Gastrocnemius medialis (tissue), 4 donors: Measurements from ENCODE around the gene DTWD2. TPM values are rescaled to one million over a fixed set of nuclear protein-coding genes. Genes with fewer than 3 reads are reported as not detected.

Experiments
- ATAC-seq, 2 donors: fragments of 150-250 bp; one replicate each; pipeline ENCODE4 v1.9.1; 2016
- DNase-seq, 2 donors: peaks; one replicate each; pipeline ENCODE4 v3.0.0-alpha.2; 2019
- H3K27ac ChIP-seq, 4 donors: fragments of 200-600 bp; sonication (generic); 1 replicate in 1 of 4; 2 replicates in 3 of 4; pipeline ENCODE4 v1.5.1; 2016 to 2018; ENCODE audit warnings: mild to moderate bottlenecking in 2 of 4, moderate library complexity in 1 of 4
- H3K27me3 ChIP-seq, 3 donors: fragments of 200-600 bp; sonication (generic) in 2 of 3; 1 replicate in 1 of 3; 2 replicates in 2 of 3; pipeline versions ENCODE4 v1.5.1 to v1.6.0; 2016 to 2019; ENCODE audit warnings: mild to moderate bottlenecking in 1 of 3, moderate library complexity in 1 of 3
- H3K36me3 ChIP-seq, 2 donors: fragments of 200-600 bp; sonication (generic) in 1 of 2; one replicate each; pipeline ENCODE4 v1.5.1; 2017 to 2018
- H3K4me1 ChIP-seq, 2 donors: fragments of 200-600 bp; sonication (generic) in 1 of 2; one replicate each; pipeline ENCODE4 v1.5.1; 2016 to 2017; ENCODE audit warnings: mild to moderate bottlenecking in 2 of 2
- H3K4me3 ChIP-seq, 4 donors: fragments of 200-600 bp; sonication (generic) in 3 of 4; 1 replicate in 1 of 4; 2 replicates in 3 of 4; pipeline ENCODE4 v1.5.1; 2016 to 2019; ENCODE audit warnings: mild to moderate bottlenecking in 2 of 4
- H3K9me3 ChIP-seq, 3 donors: fragments of 200-600 bp; sonication (generic) in 2 of 3; 1 replicate in 1 of 3; 2 replicates in 2 of 3; pipeline ENCODE4 v1.5.1; 2016 to 2019
- POLR2A ChIP-seq, 2 donors: fragments of 450-650 bp; IDR thresholded peaks; one replicate each; pipeline ENCODE4 v1.6.1; 2017; ENCODE audit warnings: antibody characterized with exemption in 2 of 2, mild to moderate bottlenecking in 2 of 2, moderate library complexity in 2 of 2
- in situ Hi-C, 4 donors: fragments of 200-750 bp; cut with MboI; loops; one replicate each; pipeline versions ENCODE4 v1.15.0 to v1.8.0; 2017; ENCODE audit warnings: low sequenced_read_pairs in 4 of 4
- intact Hi-C: fragments of 100-400 bp; cut with DNase I; formaldehyde crosslinking; loops from one replicate; pipeline ENCODE4 v1.15.1; 2023; ENCODE audit warnings: low total_unique reads
- total RNA-seq, 4 donors: library from RNA; depleted of rRNA; stranded (reverse); fragments of >200 nt; gene quantifications; one replicate each; pipeline versions ENCODE4 v1.1.0 to v1.2.3, GENCODE V29; 2016
- TF ChIP-seq, protein P1 (sequence below), 5 experiments: fragments of 450-650 bp in 3 of 5; fragments of 200-600 bp in 2 of 5; sonication (generic) in 2 of 5; IDR thresholded peaks in 4 of 5; conservative IDR thresholded peaks in 1 of 5; 1 replicate in 4 of 5; 2 replicates in 1 of 5; pipeline ENCODE4 v1.5.1; 2016 to 2019; ENCODE audit warnings: antibody characterized with exemption in 5 of 5, mild to moderate bottlenecking in 3 of 5, moderate library complexity in 3 of 5

Gene DTWD2
- total RNA-seq, 4 donors from 2014 or later: 2.5 to 19.2 (median 8.0) TPM

DNA sequence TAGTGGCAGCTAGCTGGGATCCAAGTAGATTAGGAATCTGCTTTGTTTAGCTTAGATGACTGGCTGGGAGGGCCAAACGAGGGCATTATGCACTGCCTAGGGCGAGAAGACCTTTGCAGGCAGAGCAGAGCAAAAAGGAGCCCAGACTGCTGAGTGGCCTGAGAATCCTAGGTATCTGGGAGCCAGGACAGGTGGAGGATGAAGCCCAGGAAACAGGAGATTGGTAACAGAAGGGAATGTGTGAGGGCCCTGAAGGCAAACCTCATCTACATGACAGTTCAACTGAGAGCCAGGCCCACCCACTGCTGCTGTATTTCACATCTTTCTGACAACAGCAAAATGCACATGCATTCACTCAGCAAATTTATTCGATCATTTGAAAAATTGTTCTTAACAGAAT, 192.3 kb downstream of the DTWD2 start:
- H3K4me3 ChIP-seq: no peak overlapping the region
- TF ChIP-seq POLR2A (IDR thresholded peaks at IDR 0.05): no peak
- TF ChIP-seq, protein P1, sequence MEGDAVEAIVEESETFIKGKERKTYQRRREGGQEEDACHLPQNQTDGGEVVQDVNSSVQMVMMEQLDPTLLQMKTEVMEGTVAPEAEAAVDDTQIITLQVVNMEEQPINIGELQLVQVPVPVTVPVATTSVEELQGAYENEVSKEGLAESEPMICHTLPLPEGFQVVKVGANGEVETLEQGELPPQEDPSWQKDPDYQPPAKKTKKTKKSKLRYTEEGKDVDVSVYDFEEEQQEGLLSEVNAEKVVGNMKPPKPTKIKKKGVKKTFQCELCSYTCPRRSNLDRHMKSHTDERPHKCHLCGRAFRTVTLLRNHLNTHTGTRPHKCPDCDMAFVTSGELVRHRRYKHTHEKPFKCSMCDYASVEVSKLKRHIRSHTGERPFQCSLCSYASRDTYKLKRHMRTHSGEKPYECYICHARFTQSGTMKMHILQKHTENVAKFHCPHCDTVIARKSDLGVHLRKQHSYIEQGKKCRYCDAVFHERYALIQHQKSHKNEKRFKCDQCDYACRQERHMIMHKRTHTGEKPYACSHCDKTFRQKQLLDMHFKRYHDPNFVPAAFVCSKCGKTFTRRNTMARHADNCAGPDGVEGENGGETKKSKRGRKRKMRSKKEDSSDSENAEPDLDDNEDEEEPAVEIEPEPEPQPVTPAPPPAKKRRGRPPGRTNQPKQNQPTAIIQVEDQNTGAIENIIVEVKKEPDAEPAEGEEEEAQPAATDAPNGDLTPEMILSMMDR (IDR thresholded peaks at IDR 0.05 in 4 of 5, conservative IDR thresholded peaks at IDR 0.05 in 1 of 5): no peak
- no peaks in the 10 kb centered on the region for H3K9me3 ChIP-seq
- H3K4me1 ChIP-seq: peaks cover 5 to 6% of the 10 kb centered on the region in 2 donors
- no peak for ATAC-seq
- H3K27me3 ChIP-seq: no peaks in the 10 kb centered on the region
- in situ Hi-C loops: loop anchor here in 2 of 4 donors (25.0 kb wide), 1 partner anchor 1334 kb away; no protein-coding TSS in a partner anchor
- no peak overlapping the region for H3K27ac ChIP-seq
- no peaks in the 10 kb centered on the region for H3K36me3 ChIP-seq
- intact Hi-C loops: no loop called here
- DNase-seq: no peak

- ATAC-seq (no peak), DNase-seq (no peak)
- H3K4me1 ChIP-seq: peaks cover 5 to 6% of the 10 kb centered on the region in 2 donors
- intact Hi-C loops (no loop called here), in situ Hi-C loops (loop anchor here in 2 of 4 donors (25.0 kb wide), 1 partner anchor 1332 kb away; no protein-coding TSS in a partner anchor)
- H3K36me3 ChIP-seq: no peaks in the 10 kb centered on the region
- H3K4me3 ChIP-seq: no peak overlapping the region
- H3K27ac ChIP-seq: no peak overlapping the region
- TF ChIP-seq, protein P1 (IDR thresholded peaks at IDR 0.05 in 4 of 5, conservative IDR thresholded peaks at IDR 0.05 in 1 of 5): no peak
- TF ChIP-seq POLR2A (IDR thresholded peaks at IDR 0.05): no peak
- no peaks in the 10 kb centered on the region for H3K27me3 ChIP-seq
- H3K9me3 ChIP-seq: no peaks in the 10 kb centered on the region
These were observed 194.1 kb downstream of the DTWD2 start for GRCh38 chr5:118794281-118794680.

GRCh38 chr5:118793652-118794051, 194.7 kb downstream of the DTWD2 start:
- in situ Hi-C loops: loop anchor here in 2 of 4 donors (25.0 kb wide), 1 partner anchor 1331 kb away; no protein-coding TSS in a partner anchor
- intact Hi-C loops: loop anchor here (2.0 kb wide), 1 partner anchor 1339 kb away; no protein-coding TSS in a partner anchor
- no peak for ATAC-seq

GRCh38 chr5:118793091-118793490, 195.3 kb downstream of the DTWD2 start:
- Histone ChIP-seq H3K4me3 (no peak overlapping the region), H3K27me3 (no peaks in the 10 kb centered on the region), H3K9me3 (no peaks in the 10 kb centered on the region), H3K36me3 (no peaks in the 10 kb centered on the region), H3K4me1 (peaks cover 5 to 6% of the 10 kb centered on the region in 2 donors), H3K27ac (no peak overlapping the region)
- no peak for DNase-seq
- in situ Hi-C loops: loop anchor here in 2 of 4 donors (25.0 kb wide), 1 partner anchor 1331 kb away; no protein-coding TSS in a partner anchor
- intact Hi-C loops: loop anchor here (2.0 kb wide), 1 partner anchor 1338 kb away; no protein-coding TSS in a partner anchor
- no peak for TF ChIP-seq POLR2A (IDR thresholded peaks at IDR 0.05)
- TF ChIP-seq, protein P1 (IDR thresholded peaks at IDR 0.05 in 4 of 5, conservative IDR thresholded peaks at IDR 0.05 in 1 of 5): no peak
- no peak for ATAC-seq

More at GRCh38 chr5:118793652-118794051, 194.7 kb downstream of the DTWD2 start:
- TF ChIP-seq, protein P1 (IDR thresholded peaks at IDR 0.05 in 4 of 5, conservative IDR thresholded peaks at IDR 0.05 in 1 of 5): no peak
- TF ChIP-seq POLR2A (IDR thresholded peaks at IDR 0.05): no peak
- H3K36me3 ChIP-seq: no peaks in the 10 kb centered on the region
- H3K4me1 ChIP-seq: peaks cover 5 to 6% of the 10 kb centered on the region in 2 donors
- no peak overlapping the region for H3K27ac ChIP-seq
- no peaks in the 10 kb centered on the region for H3K9me3 ChIP-seq
- no peak for DNase-seq
- H3K27me3 ChIP-seq: no peaks in the 10 kb centered on the region
- H3K4me3 ChIP-seq: no peak overlapping the region
